Osteocyte (in vitro differentiated cells): ENCODE results near the gene MORF4L2. TPM values are rescaled to one million over a fixed set of nuclear protein-coding genes. Genes with fewer than 3 reads are reported as not detected.

Experiments
- DNase-seq: peaks from one replicate; pipeline ENCODE4 v3.0.0; 2021; ENCODE audit warnings: mixed read lengths; ENCODE audit not compliant: unreplicated experiment; ENCODE audit errors: extremely low spot score
- H3K27ac Mint-ChIP-seq: one replicate; pipeline ENCODE4 v1.8.0; 2021; ENCODE audit warnings: mild to moderate bottlenecking, mixed read lengths; ENCODE audit not compliant: unreplicated experiment
- H3K27me3 Mint-ChIP-seq: one replicate; pipeline ENCODE4 v1.8.0; 2021; ENCODE audit warnings: mixed read lengths; ENCODE audit not compliant: unreplicated experiment
- H3K36me3 Mint-ChIP-seq: one replicate; pipeline ENCODE4 v1.8.0; 2021; ENCODE audit warnings: mixed read lengths; ENCODE audit not compliant: unreplicated experiment
- H3K4me1 Mint-ChIP-seq: one replicate; pipeline ENCODE4 v1.8.0; 2021; ENCODE audit warnings: mixed read lengths; ENCODE audit not compliant: unreplicated experiment
- H3K4me3 Mint-ChIP-seq: one replicate; pipeline ENCODE4 v1.8.0; 2021; ENCODE audit warnings: mild to moderate bottlenecking, moderate library complexity, mixed read lengths; ENCODE audit not compliant: unreplicated experiment
- H3K9me3 Mint-ChIP-seq: one replicate; pipeline ENCODE4 v1.8.0; 2021; ENCODE audit warnings: mixed read lengths; ENCODE audit not compliant: unreplicated experiment
- CTCF ChIP-seq: fragments of 200-600 bp; sonication (generic); IDR thresholded peaks from 2 replicates; pipeline ENCODE4 v1.5.0; 2021; ENCODE audit warnings: antibody characterized with exemption, mild to moderate bottlenecking, moderate library complexity
- long read RNA-seq: library from polyadenylated mRNA; unstranded; transcript quantifications from one replicate; pipeline ENCODE4 v2.0.0, GENCODE V29; 2021
- total RNA-seq: library from RNA; stranded (reverse); gene quantifications from 2 replicates; pipeline ENCODE4 v1.2.1, GENCODE V29; 2021

The MORF4L2 gene
- total RNA-seq, result 417 and 433 TPM in 2 replicates
- long read RNA-seq, transcript MORF4L2-209 (5 exons, 869 nt), result minor isoform, 167 of 2,353 reads
- long read RNA-seq, transcript MORF4L2-201 (4 exons, 1,824 nt), result minor isoform, 214 of 2,353 reads
- long read RNA-seq, transcript MORF4L2-215 (4 exons, 451 nt), result major isoform, 898 of 2,353 reads
- long read RNA-seq, transcript MORF4L2-203 (4 exons, 1,983 nt), result minor isoform, 544 of 2,353 reads
- long read RNA-seq, partial matches to known transcripts, result 11 of 2,353 reads
- long read RNA-seq, other reads (novel, unspliced or antisense), result 335 of 2,353 reads

GRCh38 chrX:103686199-103687072 lies at the start of gene MORF4L2:
Gene MORF4L2 (minus strand): TSS chrX:103686699. CDS start chrX:103677027, 9,672 bp downstream.
- H3K27ac Mint-ChIP-seq, result no peak within 1 kb of the TSS

GRCh38 chrX:103734125-103734760 lies 47.7 kb upstream of the MORF4L2 start:
- Mint-ChIP-seq H3K4me1 (peaks cover 28% of the 10 kb centered on the region), H3K36me3 (no peaks in the 10 kb centered on the region), H3K9me3 (peaks cover 3% of the 10 kb centered on the region), H3K4me3 (no peak overlapping the region), H3K27ac (no peak overlapping the region), H3K27me3 (no peaks in the 10 kb centered on the region)
- TF ChIP-seq CTCF, result no peak
- DNase-seq, result no peak

More at GRCh38 chrX:103686199-103687072, at the start of gene MORF4L2:
- peaks cover 14% of the 10 kb centered on the region for H3K36me3 Mint-ChIP-seq
- TF ChIP-seq CTCF, result no peak
- no peaks in the 10 kb centered on the region for H3K9me3 Mint-ChIP-seq
- peaks cover 13% of the 10 kb centered on the region for H3K4me1 Mint-ChIP-seq
- no peaks in the 10 kb centered on the region for H3K27me3 Mint-ChIP-seq
- no peak within 1 kb of the TSS for H3K4me3 Mint-ChIP-seq
- peak; percentile 94 for DNase-seq

GRCh38 chrX:103733017-103733416 lies 46.5 kb upstream of the MORF4L2 start:
- Mint-ChIP-seq H3K27ac (no peak overlapping the region), H3K4me1 (peaks cover 29% of the 10 kb centered on the region)

GRCh38 chrX:103730796-103731493 lies 44.4 kb upstream of the MORF4L2 start:
- Mint-ChIP-seq H3K36me3 (no peaks in the 10 kb centered on the region), H3K4me3 (no peak overlapping the region), H3K27ac (peak overlapping the region; percentile 95), H3K27me3 (no peaks in the 10 kb centered on the region), H3K4me1 (peaks cover 29% of the 10 kb centered on the region), H3K9me3 (peaks cover 3% of the 10 kb centered on the region)
- DNase-seq, result no peak
- no peak for TF ChIP-seq CTCF

More at GRCh38 chrX:103733017-103733416, 46.5 kb upstream of the MORF4L2 start:
- Mint-ChIP-seq H3K27me3 (no peaks in the 10 kb centered on the region), H3K36me3 (no peaks in the 10 kb centered on the region), H3K9me3 (peaks cover 3% of the 10 kb centered on the region), H3K4me3 (no peak overlapping the region)
- TF ChIP-seq CTCF, result no peak
- no peak for DNase-seq
